IMR-90 (cell line): ENCODE results near the gene RASGEF1C. TPM values are rescaled to one million over a fixed set of nuclear protein-coding genes. Genes with fewer than 3 reads are reported as not detected.

Experiments used
- ATAC-seq: fragments of 200-7000 bp; cut with Tn5 transposase; 2 replicates; pipeline ENCODE4 v1.9.1; 2020; ENCODE audit warnings: low read depth, mild to moderate bottlenecking, moderate library complexity
- BruUV-seq: library from RNA; stranded (reverse); fragments of 400-500 nt; replicated peaks from 2 replicates; lab custom pipeline; 2021; lab: Mats Ljungman, UMichigan
- CTCF ChIA-PET: fragments of 300-600 bp; formaldehyde crosslinking; extraction: SDS; loops from one replicate; lab custom pipeline; 2021; ENCODE audit warnings: antibody characterized with exemption; lab: Yijun Ruan, JAX
- POLR2A ChIA-PET: fragments of 300-600 bp; sonication (Branson Sonifier 250); formaldehyde crosslinking; loops from one replicate; lab custom pipeline; 2022; ENCODE audit warnings: antibody characterized with exemption; ENCODE audit not compliant: unreplicated experiment; lab: Charles Lee
- DNase-seq: peaks from one replicate; pipeline ENCODE4 v3.0.0; 2013
- H2AFZ ChIP-seq: replicated peaks from 2 replicates; pipeline ENCODE3; 2013; ENCODE audit warnings: low read length, mild to moderate bottlenecking; ENCODE audit not compliant: poor library complexity
- H2AK5ac ChIP-seq: 2 replicates; pipeline ENCODE4 v1.6.1; 2013; ENCODE audit warnings: low read depth, low read length, inconsistent platforms
- H2AK9ac ChIP-seq: replicated peaks from 2 replicates; pipeline ENCODE3; 2013; ENCODE audit warnings: mild to moderate bottlenecking, low read depth, low read length, moderate library complexity; ENCODE audit not compliant: poor library complexity
- H2BK120ac ChIP-seq: 2 replicates; pipeline ENCODE4 v1.6.1; 2013; ENCODE audit warnings: low read depth, low read length, inconsistent platforms
- H2BK15ac ChIP-seq: 3 replicates; pipeline ENCODE4 v1.6.1; 2013; ENCODE audit warnings: low read depth, low read length, inconsistent platforms
- H2BK20ac ChIP-seq: 2 replicates; pipeline ENCODE4 v1.6.1; 2013; ENCODE audit warnings: low read depth, mild to moderate bottlenecking, inconsistent platforms, low read length, moderate library complexity
- H2BK5ac ChIP-seq: 2 replicates; pipeline ENCODE4 v1.6.1; 2013; ENCODE audit warnings: mild to moderate bottlenecking, low read depth, low read length, inconsistent platforms; ENCODE audit not compliant: poor library complexity, severe bottlenecking
- H3K14ac ChIP-seq: replicated peaks from 2 replicates; pipeline ENCODE4 v1.6.1; 2013; ENCODE audit warnings: low read depth, low read length, inconsistent platforms
- H3K18ac ChIP-seq: 2 replicates; pipeline ENCODE4 v1.6.1; 2013; ENCODE audit warnings: low read depth, low read length, control low read depth
- H3K23ac ChIP-seq: 2 replicates; pipeline ENCODE4 v1.6.1; 2013; ENCODE audit warnings: low read depth, low read length, inconsistent platforms
- H3K27ac ChIP-seq: 2 replicates; pipeline ENCODE4 v1.5.1; 2013; ENCODE audit warnings: mild to moderate bottlenecking, control low read depth, low read length; ENCODE audit not compliant: insufficient read depth
- H3K27me3 ChIP-seq: 2 replicates; pipeline ENCODE4 v1.6.1; 2013; ENCODE audit warnings: low read length; ENCODE audit not compliant: control insufficient read depth, insufficient read depth
- H3K36me3 ChIP-seq: 2 replicates; pipeline ENCODE4 v1.6.1; 2013; ENCODE audit warnings: low read length, mixed read lengths; ENCODE audit not compliant: control insufficient read depth, insufficient read depth
- H3K4ac ChIP-seq: 2 replicates; pipeline ENCODE4 v1.6.1; 2013; ENCODE audit warnings: low read depth, low read length, inconsistent platforms
- H3K4me1 ChIP-seq: 2 replicates; pipeline ENCODE4 v1.6.1; 2013; ENCODE audit warnings: low read length, mixed read lengths; ENCODE audit not compliant: control insufficient read depth, insufficient read depth
- H3K4me2 ChIP-seq: 2 replicates; pipeline ENCODE4 v1.6.1; 2013; ENCODE audit warnings: low read depth, mild to moderate bottlenecking, control low read depth, low read length, moderate library complexity
- H3K4me3 ChIP-seq: 2 replicates; pipeline ENCODE4 v1.5.1; 2013; ENCODE audit warnings: low read depth, mild to moderate bottlenecking, control low read depth, low read length, moderate library complexity; ENCODE audit not compliant: insufficient read depth
- H3K56ac ChIP-seq: 2 replicates; pipeline ENCODE4 v1.6.1; 2013; ENCODE audit warnings: low read length, inconsistent platforms; ENCODE audit not compliant: insufficient read depth; ENCODE audit errors: extremely low read depth
- H3K79me1 ChIP-seq, 2 experiments: 2 replicates each; pipeline ENCODE4 v1.6.1; 2013; ENCODE audit warnings: low read length in 2 of 2, inconsistent platforms in 1 of 2, low read depth in 1 of 2
- H3K9ac ChIP-seq: 2 replicates; pipeline ENCODE4 v1.6.1; 2013; ENCODE audit warnings: low read depth, low read length, control low read depth
- H3K9me1 ChIP-seq: 2 replicates; pipeline ENCODE4 v1.6.1; 2013; ENCODE audit warnings: low read length, inconsistent platforms; ENCODE audit not compliant: insufficient read depth
- H3K9me3 ChIP-seq: 2 replicates; pipeline ENCODE4 v1.6.1; 2013; ENCODE audit warnings: low read length; ENCODE audit not compliant: control insufficient read depth, insufficient read depth
- H4K20me1 ChIP-seq: 2 replicates; pipeline ENCODE4 v1.6.1; 2013; ENCODE audit warnings: low read length, inconsistent platforms; ENCODE audit not compliant: insufficient read depth
- H4K5ac ChIP-seq: 2 replicates; pipeline ENCODE4 v1.6.1; 2013; ENCODE audit warnings: mild to moderate bottlenecking, low read depth, low read length, control low read depth
- H4K8ac ChIP-seq, 2 experiments: 2 replicates each; pipeline ENCODE4 v1.6.1; 2013; ENCODE audit warnings: low read depth in 2 of 2, low read length in 2 of 2, control low read depth in 1 of 2, inconsistent platforms in 1 of 2
- H4K91ac ChIP-seq: 2 replicates; pipeline ENCODE4 v1.6.1; 2013; ENCODE audit warnings: low read depth, low read length, inconsistent platforms; ENCODE audit not compliant: insufficient read depth
- FOS ChIP-seq: fragments of 150-350 bp; IDR thresholded peaks from 2 replicates; pipeline ENCODE4 v1.6.1; 2016; ENCODE audit warnings: low read depth, low read length
- NFE2L2 ChIP-seq: fragments of 150-350 bp; IDR thresholded peaks from 2 replicates; pipeline ENCODE4 v1.6.1; 2016; ENCODE audit warnings: low read depth, mild to moderate bottlenecking, low read length
- WGBS, 2 experiments: methylation state at CpG; one replicate each; pipeline versions ENCODE4 v1.1.5 to v1.1.7; 2013; ENCODE audit warnings: missing lambda C conversion rate in 2 of 2; ENCODE audit not compliant: insufficient read length in 1 of 2; ENCODE audit errors: extremely low coverage in 2 of 2; 5-methylcytosine and 5-hydroxymethylcytosine counted together
- dilution Hi-C: fragments of 300-500 bp; cut with HindIII; formaldehyde crosslinking; loops from one replicate; pipeline ENCODE4 v1.14.3; 2018; ENCODE audit warnings: low sequenced_read_pairs; ENCODE audit not compliant: unreplicated experiment
- in situ Hi-C: fragments of 300-500 bp; cut with MboI; formaldehyde crosslinking; loops from 3 replicates; pipeline ENCODE4 v1.14.3; 2019; ENCODE audit warnings: low sequenced_read_pairs, inconsistent platforms, mixed read lengths
- intact Hi-C: fragments of 100-400 bp; cut with micrococcal nuclease; formaldehyde crosslinking; loops from 2 replicates; pipeline ENCODE4 v1.10.0; 2022
- polyA plus RNA-seq, 3 experiments: library from polyadenylated mRNA; depleted of rRNA; stranded (reverse); fragments of >200 nt; gene quantifications; 2 replicates each; pipeline ENCODE4 v1.2.3, GENCODE V29; 2012; ENCODE audit warnings: low replicate concordance in 1 of 3
- total RNA-seq: library from RNA; depleted of rRNA; stranded (reverse); fragments of >200 nt; gene quantifications from 2 replicates; pipeline ENCODE4 v1.2.3, GENCODE V29; 2012

RASGEF1C gene
- total and polyA plus RNA-seq, 2 of the 4 experiments (the other 2 are of a cell fraction) = not detected

DNA sequence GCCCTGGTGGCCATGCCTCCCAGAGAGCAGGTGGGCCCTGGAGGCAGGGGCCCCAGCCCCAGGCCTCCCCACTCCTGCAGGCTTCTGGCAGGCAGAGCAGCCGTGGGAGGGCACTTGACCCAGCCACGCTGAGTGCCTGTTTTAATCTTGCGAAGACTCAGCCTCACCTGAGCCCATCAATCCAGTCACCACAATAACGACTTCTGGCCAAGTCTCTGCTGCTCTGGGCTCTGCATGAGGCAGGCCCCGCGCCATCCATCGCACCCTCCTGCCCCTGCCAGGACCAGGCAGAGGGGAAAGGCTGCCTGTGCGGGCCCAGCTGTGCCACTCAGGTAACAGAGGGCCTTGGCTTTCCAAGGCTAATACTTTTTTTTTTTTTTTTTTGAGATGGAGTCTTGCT is 32.8 kb downstream of the RASGEF1C start:
- Histone ChIP-seq H3K18ac (no peak overlapping the region), H3K4me3 (no peak overlapping the region), H3K79me1 (no peaks in the 10 kb centered on the region), H3K4me1 (peaks cover 22% of the 10 kb centered on the region; the same call in 1 of the 2 replicates), H4K8ac (no peak overlapping the region), H3K27ac (no peak overlapping the region), H3K23ac (no peak overlapping the region), H3K9me1 (peaks cover 5% of the 10 kb centered on the region; the same call in 1 of the 2 replicates), H3K4ac (no peak overlapping the region), H2AFZ (no peak overlapping the region), H4K20me1 (no peaks in the 10 kb centered on the region), H2BK120ac (no peak overlapping the region), H3K4me2 (no peak overlapping the region), H3K9ac (no peak overlapping the region), H3K56ac (no peak overlapping the region), H3K27me3 (peaks cover 12% of the 10 kb centered on the region; the same call in 1 of the 2 replicates), H3K14ac (no peak overlapping the region), H2BK15ac (no peak overlapping the region), H3K36me3 (no peaks in the 10 kb centered on the region), H3K9me3 (no peaks in the 10 kb centered on the region), H4K5ac (no peak overlapping the region), H2BK5ac (no peak overlapping the region), H2AK9ac (no peak overlapping the region), H2AK5ac (no peak overlapping the region), H2BK20ac (no peak overlapping the region), H4K91ac (no peak overlapping the region)
- in situ Hi-C loops (no loop called here), intact Hi-C loops (no loop called here), dilution Hi-C loops (no loop called here)
- DNase-seq = no peak
- ChIA-PET POLR2A (no interaction called here), CTCF (no interaction called here)
- ATAC-seq = no peak
- BruUV-seq = no TSS peak
- WGBS, 2 experiments = 100% methylated on average over 2 of the region's 8 CpGs; no CpG with 5 or more reads in 1 of the 2 experiments
- TF ChIP-seq NFE2L2 = no peak
- TF ChIP-seq FOS = no peak
